Smooth muscle cell (in vitro differentiated cells): Measurements from ENCODE around the gene UBE3A. TPM values are rescaled to one million over a fixed set of nuclear protein-coding genes. Genes with fewer than 3 reads are reported as not detected.
"Not testable (repeated sequence)": the region's sequence is repeated elsewhere in the genome, so short reads cannot be mapped to it uniquely, and the experiment has no call there.

ENCODE experiments used
- DNase-seq: peaks from one replicate; lab custom pipeline; 2025; ENCODE audit not compliant: unreplicated experiment; lab: John Stamatoyannopoulos, UW
- H2AFZ ChIP-seq: fragments of 200-600 bp; sonication (generic); 2 replicates; pipeline ENCODE4 v1.6.0; 2016; ENCODE audit warnings: antibody characterized with exemption, low read depth, mild to moderate bottlenecking
- H3F3A ChIP-seq: fragments of 200-600 bp; sonication (generic); 2 replicates; pipeline ENCODE4 v1.6.0; 2017; ENCODE audit warnings: antibody characterized with exemption, low read depth
- H3K27ac ChIP-seq: fragments of 200-600 bp; sonication (generic); 2 replicates; pipeline ENCODE4 v1.5.1; 2016; ENCODE audit warnings: low read depth, mild to moderate bottlenecking
- H3K27me3 ChIP-seq: fragments of 200-600 bp; sonication (generic); 2 replicates; pipeline ENCODE4 v1.6.1; 2016; ENCODE audit warnings: low read depth, mild to moderate bottlenecking
- H3K36me3 ChIP-seq: fragments of 200-600 bp; sonication (generic); 2 replicates; pipeline ENCODE4 v1.5.1; 2016; ENCODE audit warnings: low read depth
- H3K4me1 ChIP-seq: fragments of 200-600 bp; sonication (generic); 2 replicates; pipeline ENCODE4 v1.5.1; 2016; ENCODE audit warnings: low read depth
- H3K4me2 ChIP-seq: fragments of 200-600 bp; sonication (generic); 2 replicates; pipeline ENCODE4 v1.6.0; 2016; ENCODE audit warnings: mild to moderate bottlenecking
- H3K4me3 ChIP-seq: fragments of 200-600 bp; sonication (generic); 2 replicates; pipeline ENCODE4 v1.5.1; 2016; ENCODE audit warnings: mild to moderate bottlenecking
- H3K79me2 ChIP-seq: fragments of 200-600 bp; sonication (generic); 2 replicates; pipeline ENCODE4 v1.6.0; 2016; ENCODE audit warnings: low read depth, mild to moderate bottlenecking
- H3K9ac ChIP-seq: fragments of 200-600 bp; sonication (generic); 2 replicates; pipeline ENCODE4 v1.6.0; 2016; ENCODE audit warnings: low read depth
- H3K9me3 ChIP-seq: fragments of 200-600 bp; sonication (generic); replicated peaks from 2 replicates; pipeline ENCODE4 v1.5.1; 2016; ENCODE audit warnings: low read depth
- H4K20me1 ChIP-seq: fragments of 200-600 bp; sonication (generic); 2 replicates; pipeline ENCODE4 v1.6.0; 2016; ENCODE audit warnings: low read depth
- WGBS: methylation state at CpG from one replicate; pipeline ENCODE4 v1.1.7; 2016; ENCODE audit warnings: low lambda C conversion rate; 5-methylcytosine and 5-hydroxymethylcytosine counted together
- polyA plus RNA-seq: library from polyadenylated mRNA; unstranded; fragments of >200 nt; fragmentation: Nextera tagmentation; extraction: Ambion mirVana; gene quantifications from 2 replicates; pipeline ENCODE4 v1.2.1, GENCODE V29; 2016
- total RNA-seq: library from RNA; depleted of rRNA; stranded (reverse); fragments of >200 nt; gene quantifications from 2 replicates; pipeline ENCODE4 v1.2.3, GENCODE V29; 2014
- TF ChIP-seq, protein P1 (sequence below): fragments of 200-600 bp; sonication (generic); IDR thresholded peaks from 2 replicates; pipeline ENCODE4 v1.5.1; 2017; ENCODE audit warnings: borderline replicate concordance, mild to moderate bottlenecking, antibody characterized with exemption; ENCODE audit not compliant: insufficient read depth, poor library complexity, severe bottlenecking

Gene UBE3A
- total and polyA plus RNA-seq, 2 experiments from 2014 or later = 66.6 to 93.9 TPM

GRCh38 chr15:25410649-25411048, 28.2 kb downstream of the UBE3A start:
- peak overlapping the region; percentile 6 for H3K27ac ChIP-seq
- H3K4me2 ChIP-seq = peak overlapping the region; percentile 29
- H3K36me3 ChIP-seq = peaks cover 1% of the 10 kb centered on the region
- peaks cover 97% of the 10 kb centered on the region for H3K79me2 ChIP-seq
- TF ChIP-seq, protein P1, sequence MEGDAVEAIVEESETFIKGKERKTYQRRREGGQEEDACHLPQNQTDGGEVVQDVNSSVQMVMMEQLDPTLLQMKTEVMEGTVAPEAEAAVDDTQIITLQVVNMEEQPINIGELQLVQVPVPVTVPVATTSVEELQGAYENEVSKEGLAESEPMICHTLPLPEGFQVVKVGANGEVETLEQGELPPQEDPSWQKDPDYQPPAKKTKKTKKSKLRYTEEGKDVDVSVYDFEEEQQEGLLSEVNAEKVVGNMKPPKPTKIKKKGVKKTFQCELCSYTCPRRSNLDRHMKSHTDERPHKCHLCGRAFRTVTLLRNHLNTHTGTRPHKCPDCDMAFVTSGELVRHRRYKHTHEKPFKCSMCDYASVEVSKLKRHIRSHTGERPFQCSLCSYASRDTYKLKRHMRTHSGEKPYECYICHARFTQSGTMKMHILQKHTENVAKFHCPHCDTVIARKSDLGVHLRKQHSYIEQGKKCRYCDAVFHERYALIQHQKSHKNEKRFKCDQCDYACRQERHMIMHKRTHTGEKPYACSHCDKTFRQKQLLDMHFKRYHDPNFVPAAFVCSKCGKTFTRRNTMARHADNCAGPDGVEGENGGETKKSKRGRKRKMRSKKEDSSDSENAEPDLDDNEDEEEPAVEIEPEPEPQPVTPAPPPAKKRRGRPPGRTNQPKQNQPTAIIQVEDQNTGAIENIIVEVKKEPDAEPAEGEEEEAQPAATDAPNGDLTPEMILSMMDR = no peak
- no peak overlapping the region for H3K4me3 ChIP-seq
- DNase-seq = no peak
- H3F3A ChIP-seq = no peaks in the 10 kb centered on the region
- no peaks in the 10 kb centered on the region for H3K4me1 ChIP-seq
- H3K9ac ChIP-seq = no peak overlapping the region
- no peak overlapping the region for H2AFZ ChIP-seq
- 75% methylated on average over 2 of the region's 2 CpGs for WGBS
- H3K9me3 ChIP-seq = no peaks in the 10 kb centered on the region
- H4K20me1 ChIP-seq = peaks cover 100% of the 10 kb centered on the region
- no peaks in the 10 kb centered on the region for H3K27me3 ChIP-seq

DNA sequence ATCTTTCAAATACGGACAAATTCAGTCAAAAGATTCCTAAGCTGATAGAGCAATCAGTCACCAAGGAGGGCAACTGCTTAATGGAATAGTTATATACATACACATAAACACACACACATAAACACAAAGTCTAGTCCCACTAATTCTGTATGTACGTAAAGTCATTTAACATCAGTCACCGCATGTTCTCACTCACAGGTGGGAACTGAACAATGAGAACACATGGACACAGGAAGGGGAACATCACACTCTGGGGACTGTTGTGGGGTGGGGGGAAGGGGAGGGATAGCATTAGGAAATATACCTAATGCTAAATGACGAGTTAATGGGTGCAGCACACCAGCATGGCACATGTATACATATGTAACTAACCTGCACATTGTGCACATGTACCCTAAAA, 29.1 kb downstream of the UBE3A start:
- Histone ChIP-seq H3K79me2 (peaks cover 97% of the 10 kb centered on the region), H4K20me1 (peaks cover 100% of the 10 kb centered on the region), H3K27ac (peak overlapping the region; percentile 36)
- H3K4me3 ChIP-seq, DNase-seq, H3K9me3 ChIP-seq, H2AFZ ChIP-seq, H3K36me3 ChIP-seq, H3K27me3 ChIP-seq, H3F3A ChIP-seq, H3K9ac ChIP-seq, H3K4me2 ChIP-seq, H3K4me1 ChIP-seq: not testable (repeated sequence)
- WGBS = 85% methylated on average over 4 of the region's 4 CpGs

DNA sequence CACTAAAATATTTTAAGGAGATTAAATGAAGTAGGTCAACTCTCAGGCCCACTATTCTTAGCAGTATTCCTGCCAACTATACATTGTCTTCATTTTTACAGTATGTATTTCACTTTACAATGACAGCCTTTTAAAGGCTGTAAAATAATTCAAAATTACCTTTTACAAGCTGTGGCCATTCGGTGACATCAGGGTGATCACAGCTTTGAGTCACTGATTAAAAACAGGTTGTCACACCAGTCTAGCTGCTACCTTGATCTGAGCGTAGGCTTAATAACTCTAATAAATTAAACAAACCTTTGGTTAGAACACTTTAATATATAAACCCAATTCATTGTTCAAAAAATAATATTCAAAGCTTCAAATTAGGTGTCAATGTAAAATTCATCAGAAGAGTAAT, 29.9 kb downstream of the UBE3A start:
- no peaks in the 10 kb centered on the region for H3K27me3 ChIP-seq
- H3K9ac ChIP-seq = no peak overlapping the region
- peak overlapping the region; percentile 36 for H3K27ac ChIP-seq
- H3K79me2 ChIP-seq = peaks cover 95% of the 10 kb centered on the region
- H3K4me3 ChIP-seq = no peak overlapping the region
- no peaks in the 10 kb centered on the region for H3K9me3 ChIP-seq
- H4K20me1 ChIP-seq = peaks cover 98% of the 10 kb centered on the region
- H3F3A ChIP-seq = no peaks in the 10 kb centered on the region
- TF ChIP-seq, protein P1 = no peak
- 73% methylated on average over 2 of the region's 2 CpGs for WGBS
- no peak overlapping the region for H3K4me2 ChIP-seq
- peaks cover 6% of the 10 kb centered on the region for H3K36me3 ChIP-seq
- no peaks in the 10 kb centered on the region for H3K4me1 ChIP-seq
- no peak overlapping the region for H2AFZ ChIP-seq
- no peak for DNase-seq

- Histone ChIP-seq H4K20me1 (peaks cover 93% of the 10 kb centered on the region), H3K79me2 (peaks cover 90% of the 10 kb centered on the region), H3K27me3 (no peaks in the 10 kb centered on the region), H3K9me3 (no peaks in the 10 kb centered on the region), H3K9ac (no peak overlapping the region), H3K4me3 (no peak overlapping the region), H2AFZ (no peak overlapping the region), H3K27ac (peak overlapping the region; percentile 36), H3K36me3 (peaks cover 6% of the 10 kb centered on the region), H3K4me2 (no peak overlapping the region), H3K4me1 (no peaks in the 10 kb centered on the region), H3F3A (no peaks in the 10 kb centered on the region)
- TF ChIP-seq, protein P1 = no peak
- 97% methylated on average over 2 of the region's 2 CpGs for WGBS
- DNase-seq = no peak
Measured at GRCh38 chr15:25408428-25408827, 30.4 kb downstream of the UBE3A start.
